Activated T-cell treated with anti-CD3 and anti-CD28 coated beads, Interleukin-2, amount 50 U/mL, for 24 hours (primary cell): ENCODE results near the gene RSPH10B2.
"Not testable (repeated sequence)": the region's sequence is repeated elsewhere in the genome, so short reads cannot be mapped to it uniquely, and the experiment has no call there.

Source experiments
- DNase-seq: peaks from one replicate; pipeline ENCODE4 v3.0.0-alpha.2; 2020
- H3K27ac Mint-ChIP-seq: 2 replicates; pipeline ENCODE4 v1.8.0; 2020; ENCODE audit warnings: mild to moderate bottlenecking, mixed read lengths
- H3K27me3 Mint-ChIP-seq: 2 replicates; pipeline ENCODE4 v1.8.0; 2020; ENCODE audit warnings: mixed read lengths
- H3K36me3 Mint-ChIP-seq: 2 replicates; pipeline ENCODE4 v1.8.0; 2020; ENCODE audit warnings: low read depth, mixed read lengths
- H3K4me1 Mint-ChIP-seq: 2 replicates; pipeline ENCODE4 v1.8.0; 2020; ENCODE audit warnings: low read depth, mixed read lengths
- H3K4me3 Mint-ChIP-seq: 2 replicates; pipeline ENCODE4 v1.8.0; 2020; ENCODE audit warnings: mild to moderate bottlenecking, moderate library complexity, mixed read lengths
- H3K9me3 Mint-ChIP-seq: 2 replicates; pipeline ENCODE4 v1.8.0; 2020; ENCODE audit warnings: mixed read lengths

The RSPH10B2 gene

DNA sequence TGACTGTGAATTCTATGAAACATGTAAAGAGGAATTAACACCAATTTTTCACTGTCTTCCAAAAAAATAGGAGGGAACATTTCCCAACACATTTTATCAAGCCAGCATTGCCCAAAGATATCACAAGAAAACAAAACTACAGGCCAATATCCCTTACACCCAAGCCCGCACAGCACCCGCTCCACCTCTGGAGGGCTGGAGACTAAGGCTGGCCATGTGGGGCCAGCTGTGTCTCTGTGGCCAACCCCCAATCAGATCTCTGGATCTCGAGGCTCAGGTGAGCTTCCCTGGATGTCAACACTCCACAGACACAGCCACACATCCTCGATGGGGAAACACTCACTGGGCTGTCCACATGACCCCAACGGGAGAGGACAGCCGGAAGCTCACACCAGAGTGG lies 54.1 kb downstream of the RSPH10B2 start:
- not testable (repeated sequence) for H3K27ac Mint-ChIP-seq, H3K9me3 Mint-ChIP-seq, H3K4me3 Mint-ChIP-seq, DNase-seq, H3K27me3 Mint-ChIP-seq, H3K36me3 Mint-ChIP-seq, H3K4me1 Mint-ChIP-seq

DNA sequence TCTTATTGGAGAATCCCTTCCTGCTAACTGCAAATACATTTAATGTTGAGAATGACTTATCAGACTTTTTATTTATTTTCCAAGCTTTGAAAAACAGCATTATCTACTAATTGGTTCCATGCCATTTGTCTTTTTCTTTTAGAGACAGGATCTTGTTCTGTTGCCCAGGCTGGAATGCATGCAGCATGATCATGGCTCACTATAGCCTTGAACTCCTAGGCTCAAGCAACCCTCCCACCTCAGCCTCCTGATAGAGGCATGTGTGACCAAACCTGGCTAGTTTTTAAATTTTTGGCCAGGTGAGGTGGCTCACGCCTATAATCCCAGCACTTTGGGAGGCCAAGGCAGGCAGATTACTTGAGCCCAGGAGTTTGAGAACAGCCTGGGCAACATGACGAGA lies 59.1 kb downstream of the RSPH10B2 start:
- not testable (repeated sequence) for DNase-seq, H3K9me3 Mint-ChIP-seq, H3K4me1 Mint-ChIP-seq, H3K4me3 Mint-ChIP-seq, H3K27ac Mint-ChIP-seq, H3K27me3 Mint-ChIP-seq
- H3K36me3 Mint-ChIP-seq, result peaks cover 42% of the 10 kb centered on the region

DNA sequence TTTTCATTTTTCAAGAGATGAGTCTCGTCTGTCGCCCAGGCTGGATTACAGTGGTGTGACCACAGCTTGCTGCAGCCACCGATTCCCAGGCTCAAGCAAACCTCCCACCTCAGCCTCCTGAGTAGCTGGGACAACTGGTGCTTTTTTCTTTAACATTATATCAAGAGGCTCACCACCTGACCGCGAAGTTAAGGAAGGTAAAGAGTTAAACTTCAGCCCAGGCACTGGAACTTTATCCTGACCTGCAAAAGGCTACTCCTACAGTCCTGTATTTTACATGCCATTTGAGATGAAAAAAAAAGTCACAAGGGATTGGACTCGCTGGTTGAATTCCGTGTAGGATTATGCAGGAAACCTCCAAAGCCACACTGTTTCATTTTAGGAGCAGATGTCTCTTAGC lies 61.6 kb downstream of the RSPH10B2 start:
- not testable (repeated sequence) for H3K4me3 Mint-ChIP-seq, H3K4me1 Mint-ChIP-seq, H3K27ac Mint-ChIP-seq, H3K9me3 Mint-ChIP-seq, H3K27me3 Mint-ChIP-seq, DNase-seq
- H3K36me3 Mint-ChIP-seq, result peaks cover 52% of the 10 kb centered on the region

DNA sequence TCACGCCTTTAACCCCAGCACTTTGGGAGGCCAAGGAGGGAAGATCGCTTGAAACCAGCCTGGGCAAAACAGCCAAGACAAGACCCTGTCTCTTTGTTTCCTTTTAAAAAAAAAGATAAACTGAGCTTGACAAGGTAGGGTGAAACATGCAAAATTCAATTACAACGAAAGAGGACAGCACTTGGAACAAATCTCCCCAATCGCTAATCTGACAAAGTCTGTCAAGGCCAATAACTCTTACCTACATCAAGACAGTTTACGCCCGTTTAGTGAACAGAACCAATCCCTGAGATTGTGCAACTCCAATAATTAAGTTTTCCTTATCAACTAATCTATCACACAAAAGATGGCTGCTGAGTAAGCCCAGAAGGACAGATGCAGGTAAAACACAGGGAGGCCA lies 67.7 kb downstream of the RSPH10B2 start:
- peaks cover 51% of the 10 kb centered on the region for H3K36me3 Mint-ChIP-seq
- not testable (repeated sequence) for H3K27ac Mint-ChIP-seq, DNase-seq

DNA sequence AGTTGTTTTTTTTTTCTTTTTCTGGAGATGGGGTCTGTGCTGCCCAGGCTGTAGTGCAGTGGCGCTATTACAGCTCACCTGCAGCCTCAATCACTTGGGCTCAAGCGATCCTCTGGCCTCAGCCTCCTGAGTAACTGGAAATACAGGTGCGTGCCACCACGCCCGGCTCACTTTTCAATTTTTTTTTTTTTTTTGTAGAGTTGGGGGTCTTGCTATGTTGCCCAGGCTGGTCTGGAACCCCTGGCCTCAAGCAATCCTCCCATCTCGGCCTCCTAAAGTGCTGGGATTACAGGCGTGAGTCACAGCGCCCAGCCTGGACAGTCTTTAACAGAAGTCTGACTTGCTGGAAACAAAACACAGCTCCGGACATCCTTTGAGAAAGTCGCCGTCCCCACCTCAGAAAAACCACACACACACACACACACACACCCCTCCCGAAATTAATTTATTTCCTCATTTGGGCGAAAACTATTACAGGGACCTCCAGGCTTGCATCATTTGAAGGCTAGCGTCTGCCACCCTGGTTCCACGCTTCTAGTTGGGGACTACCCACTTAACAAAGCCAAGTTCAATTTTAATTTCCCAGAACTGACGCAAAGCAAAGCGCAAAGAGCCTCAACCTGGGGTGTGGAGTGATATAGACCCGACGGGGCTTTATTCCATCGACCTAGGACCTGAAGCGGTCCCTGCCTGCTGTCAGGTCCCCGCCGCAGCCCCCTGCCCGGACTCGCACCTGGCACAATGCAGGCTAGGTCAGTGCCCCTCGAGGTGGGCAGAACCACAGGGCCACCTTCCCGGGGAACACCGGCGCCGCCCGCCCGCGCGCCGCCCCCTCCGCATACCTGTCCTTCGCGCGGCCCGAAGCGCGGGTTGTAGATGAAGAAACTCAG lies 71.6 kb downstream of the RSPH10B2 start:
- H3K4me3 Mint-ChIP-seq, result peak overlapping the region; percentile 80
- peaks cover 10% of the 10 kb centered on the region for H3K4me1 Mint-ChIP-seq
- H3K27me3 Mint-ChIP-seq, H3K9me3 Mint-ChIP-seq, DNase-seq: not testable (repeated sequence)
- peaks cover 25% of the 10 kb centered on the region for H3K36me3 Mint-ChIP-seq
- peak overlapping the region; percentile 52 for H3K27ac Mint-ChIP-seq

More for the DNA sequence above, 67.7 kb downstream of the RSPH10B2 start:
- H3K4me3 Mint-ChIP-seq, H3K9me3 Mint-ChIP-seq, H3K4me1 Mint-ChIP-seq, H3K27me3 Mint-ChIP-seq: not testable (repeated sequence)

DNA sequence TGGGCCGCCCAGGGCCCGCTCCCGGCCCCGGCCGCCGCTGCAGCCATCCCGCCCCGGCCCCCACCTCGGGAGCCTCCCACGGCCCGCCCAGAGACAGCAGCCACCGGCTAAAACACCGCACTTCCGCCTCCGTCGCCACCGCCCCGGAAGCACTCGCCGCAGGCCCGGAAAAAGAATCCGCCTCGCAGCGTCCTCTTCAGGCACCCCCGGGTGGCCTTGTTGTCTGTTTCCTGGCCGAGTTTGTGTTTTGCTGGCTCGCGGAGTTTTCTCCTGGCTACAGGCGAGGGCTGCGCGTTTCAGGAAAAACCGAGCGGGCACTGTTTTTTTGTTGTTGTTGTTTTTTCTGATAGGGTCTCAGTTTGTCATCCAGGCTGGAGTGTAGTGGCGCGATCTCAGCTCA lies 72.2 kb downstream of the RSPH10B2 start, which contains the start of gene CCZ1B:
Gene CCZ1B, minus strand, starts transcription at position 125 of the 400 bp plus-strand sequence. Its CDS starts 78 bp downstream, at position 47.
- Mint-ChIP-seq H3K36me3 (peaks cover 21% of the 10 kb centered on the region), H3K4me1 (peaks cover 10% of the 10 kb centered on the region), H3K4me3 (peak within 1 kb of the TSS; percentile 90), H3K27ac (peak within 1 kb of the TSS; percentile 95)
- not testable (repeated sequence) for H3K9me3 Mint-ChIP-seq, H3K27me3 Mint-ChIP-seq
- DNase-seq, result peak; percentile 91

DNA sequence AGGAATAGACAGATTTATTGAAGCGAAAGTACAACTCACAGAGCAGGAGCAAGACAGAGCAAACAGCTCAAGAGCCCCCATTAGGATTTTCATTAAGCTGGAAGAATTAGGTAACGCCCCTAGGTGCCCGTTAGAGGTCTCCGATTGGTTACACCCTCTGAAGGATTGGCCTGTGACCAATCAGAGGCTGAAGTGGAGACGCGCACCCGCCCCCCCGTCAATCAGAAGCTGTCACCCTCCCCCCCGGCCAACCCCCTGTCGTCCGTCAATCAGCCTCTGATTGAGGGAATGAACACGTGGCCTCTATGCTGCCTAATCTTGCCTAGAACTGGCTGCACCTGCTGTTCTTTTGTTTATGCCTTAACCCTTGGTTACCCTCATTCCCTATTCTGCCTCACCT lies 73.3 kb downstream of the RSPH10B2 start:
- not testable (repeated sequence) for DNase-seq, H3K9me3 Mint-ChIP-seq, H3K27me3 Mint-ChIP-seq, H3K27ac Mint-ChIP-seq
- H3K4me3 Mint-ChIP-seq, result peak overlapping the region; percentile 45
- peaks cover 13% of the 10 kb centered on the region for H3K36me3 Mint-ChIP-seq
- peaks cover 10% of the 10 kb centered on the region for H3K4me1 Mint-ChIP-seq

DNA sequence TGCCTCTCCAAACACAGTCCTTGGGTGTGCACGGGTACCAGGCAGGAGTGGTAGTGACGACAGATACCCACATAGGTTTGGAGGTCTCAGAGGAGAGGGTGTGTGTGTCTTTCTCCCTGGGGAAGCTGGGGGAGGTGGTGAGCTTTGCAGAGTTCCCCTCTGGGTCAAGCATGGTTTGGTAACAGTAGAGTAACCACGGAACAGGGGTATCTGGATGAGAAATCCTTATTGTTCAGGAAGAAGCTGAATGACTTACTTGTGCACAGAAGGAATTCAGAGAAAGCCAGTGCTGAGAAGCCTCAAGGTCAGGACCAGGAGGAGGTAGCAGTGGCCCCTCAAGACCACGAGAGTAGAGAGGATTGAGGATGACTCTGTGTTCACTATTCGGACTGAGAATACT lies 75.7 kb downstream of the RSPH10B2 start:
- not testable (repeated sequence) for H3K4me3 Mint-ChIP-seq, DNase-seq, H3K27ac Mint-ChIP-seq, H3K36me3 Mint-ChIP-seq, H3K4me1 Mint-ChIP-seq, H3K9me3 Mint-ChIP-seq
- peaks cover 12% of the 10 kb centered on the region for H3K27me3 Mint-ChIP-seq

DNA sequence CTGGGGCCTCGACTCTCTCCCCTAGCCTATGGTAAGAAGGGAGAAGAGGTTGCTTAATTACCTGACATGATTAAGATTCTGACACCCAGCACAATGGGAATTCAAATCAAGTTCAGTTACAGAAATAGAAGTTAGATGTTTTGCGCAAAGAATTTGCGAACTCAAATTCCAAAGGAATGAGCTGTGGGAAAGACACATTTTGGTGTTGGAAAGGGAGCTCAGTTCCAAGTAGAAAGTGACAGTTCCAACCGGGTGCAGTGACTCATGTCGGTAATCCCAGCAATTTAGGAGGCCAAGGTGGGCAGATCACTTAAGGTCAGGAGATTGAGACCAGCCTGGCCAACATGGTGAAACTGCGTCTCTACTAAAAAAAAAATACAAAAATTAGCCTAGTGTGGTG lies 76.1 kb downstream of the RSPH10B2 start:
- H3K36me3 Mint-ChIP-seq, DNase-seq, H3K27ac Mint-ChIP-seq, H3K9me3 Mint-ChIP-seq, H3K4me3 Mint-ChIP-seq, H3K4me1 Mint-ChIP-seq: not testable (repeated sequence)
- H3K27me3 Mint-ChIP-seq, result peaks cover 16% of the 10 kb centered on the region

DNA sequence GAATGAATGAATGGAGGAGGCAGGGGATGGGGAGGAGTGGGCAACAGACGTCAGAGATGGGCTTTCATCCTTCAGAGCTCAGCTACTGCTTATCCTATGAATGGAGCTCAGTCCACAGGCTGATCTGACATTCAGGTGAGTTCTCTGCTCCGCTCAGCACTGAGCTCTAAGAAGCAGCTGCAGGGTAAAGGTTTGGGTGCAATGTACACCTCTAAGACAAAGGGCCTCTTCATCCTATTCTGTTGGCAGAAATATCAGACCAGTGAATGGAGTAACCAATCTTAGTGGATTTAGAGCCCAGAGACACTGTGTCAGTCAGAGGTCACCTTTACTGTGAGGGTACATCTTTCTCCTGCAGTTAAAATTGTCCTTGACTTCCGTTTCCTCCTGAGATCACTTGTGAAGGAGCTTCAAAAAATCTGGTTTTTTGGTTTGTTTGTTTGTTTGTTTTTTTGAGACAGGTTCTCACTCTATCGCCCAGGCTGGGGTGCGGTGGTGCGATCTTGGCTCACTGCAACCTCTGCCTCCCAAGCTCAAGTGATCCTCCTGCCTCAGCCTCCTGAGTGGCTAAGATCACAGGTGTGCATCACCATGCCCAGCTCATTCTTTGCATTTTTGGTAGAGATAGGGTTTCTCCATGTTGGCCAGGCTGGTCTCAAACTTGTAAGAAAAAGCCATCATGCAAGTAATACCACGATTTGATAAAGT lies 77.3 kb downstream of the RSPH10B2 start:
- Mint-ChIP-seq H3K27me3 (peaks cover 27% of the 10 kb centered on the region), H3K4me1 (peaks cover 2% of the 10 kb centered on the region), H3K4me3 (no peak overlapping the region), H3K27ac (no peak overlapping the region), H3K36me3 (peaks cover 1% of the 10 kb centered on the region), H3K9me3 (no peaks in the 10 kb centered on the region)
- DNase-seq, result no peak

DNA sequence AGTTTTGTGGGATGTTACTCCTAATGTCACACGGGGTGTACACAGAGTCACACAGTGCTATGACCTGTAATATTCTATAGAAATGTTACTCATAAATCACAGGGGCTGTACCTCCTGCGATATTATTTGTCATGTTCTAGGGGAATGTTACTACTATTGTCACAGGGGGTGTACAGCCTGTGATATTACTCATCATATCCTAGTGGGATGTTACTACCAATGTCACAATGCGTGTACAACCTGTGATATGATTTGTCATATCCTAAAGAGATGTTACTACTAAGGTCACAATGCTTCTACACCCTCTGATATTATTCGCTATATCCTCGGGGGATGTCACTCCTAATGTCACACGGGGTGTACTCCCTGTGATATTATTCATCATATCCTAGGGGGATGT lies 79.7 kb downstream of the RSPH10B2 start:
- H3K9me3 Mint-ChIP-seq, result no peaks in the 10 kb centered on the region
- H3K27me3 Mint-ChIP-seq, result peaks cover 35% of the 10 kb centered on the region
- H3K4me1 Mint-ChIP-seq, result no peaks in the 10 kb centered on the region
- DNase-seq, result no peak
- H3K4me3 Mint-ChIP-seq, result no peak overlapping the region
- H3K36me3 Mint-ChIP-seq, result no peaks in the 10 kb centered on the region
- no peak overlapping the region for H3K27ac Mint-ChIP-seq

DNA sequence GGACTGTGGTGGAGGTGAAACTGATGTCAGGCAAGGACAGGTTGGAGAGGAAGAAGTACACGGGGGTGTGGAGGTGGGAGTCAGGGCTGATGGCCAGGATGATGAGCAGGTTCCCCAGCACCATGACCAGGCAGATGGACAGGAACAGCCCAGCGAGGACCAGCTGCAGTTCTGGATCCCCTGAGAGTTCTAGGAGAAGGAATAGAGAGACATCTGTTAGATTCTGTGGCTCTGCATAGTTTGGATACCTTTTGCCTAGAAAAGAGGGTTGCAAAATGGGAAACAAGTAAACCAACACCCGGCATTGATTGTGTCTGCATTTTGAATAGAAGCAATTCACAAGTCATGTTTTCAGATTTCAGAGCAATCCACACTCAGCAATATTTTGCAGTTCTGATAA lies 81.6 kb downstream of the RSPH10B2 start:
- not testable (repeated sequence) for H3K36me3 Mint-ChIP-seq, DNase-seq, H3K27ac Mint-ChIP-seq, H3K4me1 Mint-ChIP-seq, H3K9me3 Mint-ChIP-seq, H3K4me3 Mint-ChIP-seq
- peaks cover 39% of the 10 kb centered on the region for H3K27me3 Mint-ChIP-seq

DNA sequence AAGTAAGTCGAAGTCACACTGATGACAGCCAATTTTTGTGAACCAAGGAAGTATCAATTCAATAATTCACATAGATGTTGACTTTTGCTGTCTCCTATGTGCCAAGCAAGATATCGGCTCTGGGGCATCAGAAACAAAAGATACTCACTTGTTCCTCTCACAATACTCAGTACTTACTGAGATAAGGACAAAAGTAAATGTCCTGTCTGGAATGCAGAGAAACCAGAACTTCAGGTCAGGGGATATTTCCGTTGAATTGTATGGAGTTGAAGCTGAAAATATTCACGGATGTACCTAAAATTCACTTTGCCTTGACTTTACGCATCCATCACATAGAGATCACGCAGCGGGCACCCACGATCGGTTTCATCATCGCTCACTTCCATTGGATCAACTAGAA lies 83.2 kb downstream of the RSPH10B2 start:
- H3K4me3 Mint-ChIP-seq, H3K36me3 Mint-ChIP-seq, DNase-seq, H3K27ac Mint-ChIP-seq, H3K4me1 Mint-ChIP-seq, H3K9me3 Mint-ChIP-seq: not testable (repeated sequence)
- H3K27me3 Mint-ChIP-seq, result peaks cover 41% of the 10 kb centered on the region

DNA sequence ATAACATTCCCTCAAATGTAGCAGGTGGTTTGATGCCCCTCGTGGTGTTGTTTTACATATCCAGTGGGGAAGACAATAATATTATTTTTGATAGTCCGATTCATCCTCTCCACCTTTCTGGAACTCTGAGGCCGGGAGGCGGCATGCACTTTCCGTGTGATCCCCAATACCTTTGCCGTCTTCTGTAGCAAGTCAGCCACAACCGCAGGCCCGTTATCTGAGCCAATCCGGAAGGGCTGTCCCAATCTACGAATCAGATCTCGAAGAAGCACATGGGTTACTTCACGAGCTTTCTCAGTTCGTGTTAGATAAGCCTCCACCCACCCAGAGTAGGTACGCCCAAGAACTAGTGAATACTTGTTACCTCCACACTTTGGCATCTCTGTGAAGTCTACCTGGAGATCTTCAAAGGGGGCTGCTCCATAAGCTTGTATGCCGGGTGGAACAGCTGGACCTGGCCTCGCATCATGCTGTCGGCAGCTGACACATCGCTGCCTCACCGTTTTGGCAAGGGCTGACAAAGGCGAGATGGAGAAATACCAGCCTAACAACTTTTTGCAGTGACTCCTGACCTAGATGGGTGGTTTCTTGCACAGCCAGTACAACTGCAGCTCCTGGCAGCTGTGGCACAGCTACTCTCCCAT lies 88.5 kb downstream of the RSPH10B2 start:
- H3K9me3 Mint-ChIP-seq, H3K4me1 Mint-ChIP-seq, H3K4me3 Mint-ChIP-seq, H3K27ac Mint-ChIP-seq, H3K36me3 Mint-ChIP-seq, DNase-seq: not testable (repeated sequence)
- peaks cover 33% of the 10 kb centered on the region for H3K27me3 Mint-ChIP-seq

DNA sequence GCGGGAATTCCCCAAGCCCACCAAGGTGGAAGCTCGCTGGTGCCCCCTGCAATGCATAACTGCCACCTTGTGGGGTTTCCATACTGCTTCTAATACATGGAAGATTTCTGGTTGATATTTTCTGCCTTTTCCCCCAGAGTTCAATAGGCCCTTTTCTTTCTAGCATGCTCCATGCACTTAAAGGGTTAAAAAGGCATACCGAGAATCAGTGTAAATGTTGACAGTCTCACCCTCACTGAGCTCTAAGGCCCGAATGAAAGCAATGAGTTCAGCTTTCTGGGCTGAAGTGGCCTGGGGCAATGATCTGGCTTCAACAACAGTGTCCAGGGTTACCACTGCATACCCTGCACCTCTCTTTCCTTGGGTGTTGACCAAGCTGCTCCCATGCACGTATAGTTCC lies 89.2 kb downstream of the RSPH10B2 start:
- not testable (repeated sequence) for H3K9me3 Mint-ChIP-seq, H3K36me3 Mint-ChIP-seq, DNase-seq, H3K27ac Mint-ChIP-seq, H3K4me3 Mint-ChIP-seq, H3K4me1 Mint-ChIP-seq
- H3K27me3 Mint-ChIP-seq, result peaks cover 29% of the 10 kb centered on the region
